GM23338 (cell line): ENCODE measurements around the gene EEPD1. TPM values are rescaled to one million over a fixed set of nuclear protein-coding genes. Genes with fewer than 3 reads are reported as not detected.

Experiments
- ATAC-seq: fragments of 200-7000 bp; cut with Tn5 transposase; 3 replicates; pipeline ENCODE4 v1.9.1; 2020
- DNase-seq: peaks from one replicate; pipeline ENCODE4 v3.0.0-alpha.2; 2015; ENCODE audit warnings: low spot score
- H2AFZ ChIP-seq: fragments of 200-600 bp; sonication (generic); 2 replicates; pipeline ENCODE4 v1.8.0; 2016; ENCODE audit warnings: antibody characterized with exemption, mild to moderate bottlenecking, moderate library complexity
- H3F3A ChIP-seq: fragments of 200-600 bp; sonication (generic); replicated peaks from 2 replicates; pipeline ENCODE4 v1.8.0; 2017; ENCODE audit warnings: antibody characterized with exemption, mixed run types, low read depth
- H3K27ac ChIP-seq: fragments of 200-600 bp; sonication (generic); 2 replicates; pipeline ENCODE4 v1.6.1; 2016; ENCODE audit warnings: low read depth
- H3K27me3 ChIP-seq: fragments of 200-600 bp; sonication (generic); 2 replicates; pipeline ENCODE4 v1.8.0; 2016; ENCODE audit warnings: mild to moderate bottlenecking, mixed run types, moderate library complexity; ENCODE audit not compliant: insufficient read depth
- H3K36me3 ChIP-seq: fragments of 200-600 bp; sonication (generic); 2 replicates; pipeline ENCODE4 v1.8.0; 2016; ENCODE audit warnings: mild to moderate bottlenecking; ENCODE audit not compliant: insufficient read depth
- H3K4me1 ChIP-seq: fragments of 200-600 bp; sonication (generic); 2 replicates; pipeline ENCODE4 v1.8.0; 2016; ENCODE audit warnings: mild to moderate bottlenecking, moderate library complexity; ENCODE audit not compliant: insufficient read depth
- H3K4me2 ChIP-seq: fragments of 200-600 bp; sonication (generic); 2 replicates; pipeline ENCODE4 v1.7.1; 2017; ENCODE audit warnings: mixed run types
- H3K4me3 ChIP-seq: fragments of 200-600 bp; sonication (generic); 2 replicates; pipeline ENCODE4 v1.6.1; 2016; ENCODE audit warnings: mixed run types
- H3K79me2 ChIP-seq: fragments of 200-600 bp; sonication (generic); replicated peaks from 2 replicates; pipeline ENCODE4 v1.8.0; 2017; ENCODE audit warnings: mild to moderate bottlenecking; ENCODE audit not compliant: insufficient read depth
- H3K9me2 ChIP-seq: fragments of 200-600 bp; sonication (generic); 2 replicates; pipeline ENCODE4 v1.8.0; 2017; ENCODE audit not compliant: insufficient read depth
- H4K20me1 ChIP-seq: fragments of 200-600 bp; sonication (generic); replicated peaks from 2 replicates; pipeline ENCODE4 v1.8.0; 2017; ENCODE audit warnings: mild to moderate bottlenecking; ENCODE audit not compliant: insufficient read depth
- H3K27ac Mint-ChIP-seq: 2 replicates; pipeline ENCODE4 v1.8.0; 2020; ENCODE audit warnings: inconsistent platforms, mild to moderate bottlenecking, moderate library complexity, mixed read lengths
- H3K27me3 Mint-ChIP-seq: 3 replicates; pipeline ENCODE4 v1.8.0; 2022; ENCODE audit warnings: low read depth, mild to moderate bottlenecking, moderate library complexity, mixed read lengths, inconsistent platforms; ENCODE audit not compliant: insufficient read depth, poor library complexity
- H3K36me3 Mint-ChIP-seq: 3 replicates; pipeline ENCODE4 v1.8.0; 2021; ENCODE audit warnings: low read depth, mild to moderate bottlenecking, inconsistent platforms, moderate library complexity, mixed read lengths
- H3K4me1 Mint-ChIP-seq: 3 replicates; pipeline ENCODE4 v1.8.0; 2020; ENCODE audit warnings: mild to moderate bottlenecking, inconsistent platforms, mixed read lengths
- H3K4me3 Mint-ChIP-seq: 3 replicates; pipeline ENCODE4 v1.8.0; 2021; ENCODE audit warnings: moderate library complexity, mild to moderate bottlenecking, inconsistent platforms, mixed read lengths
- H3K9me3 Mint-ChIP-seq: 3 replicates; pipeline ENCODE4 v1.8.0; 2020; ENCODE audit warnings: moderate library complexity, mild to moderate bottlenecking, inconsistent platforms, mixed read lengths
- EZH2 ChIP-seq: fragments of 200-600 bp; sonication (generic); IDR thresholded peaks from one replicate; pipeline ENCODE4 v1.8.0; 2017; ENCODE audit warnings: antibody characterized with exemption, mild to moderate bottlenecking, low read depth; ENCODE audit not compliant: unreplicated experiment
- ZNF114 ChIP-seq: fragments of 250-450 bp; sonication (Bioruptor Pico); IDR thresholded peaks from 2 replicates; pipeline ENCODE4 v1.5.0; 2020; ENCODE audit warnings: mild to moderate bottlenecking, moderate library complexity
- polyA plus RNA-seq: library from polyadenylated mRNA; unstranded; fragments of >200 nt; fragmentation: Nextera tagmentation; extraction: Ambion mirVana; gene quantifications from 2 replicates; pipeline ENCODE4 v1.2.1, GENCODE V29; 2016
- total RNA-seq: library from RNA; depleted of rRNA; stranded (reverse); fragments of >200 nt; shearing (Covaris generic); gene quantifications from 2 replicates; pipeline ENCODE4 v1.2.3, GENCODE V29; 2014
- TF ChIP-seq, protein P1 (sequence below): IDR thresholded peaks from one replicate; pipeline ENCODE4 v1.6.1; 2018; ENCODE audit warnings: antibody characterized with exemption; ENCODE audit not compliant: unreplicated experiment
- TF ChIP-seq, protein P2 (sequence below): IDR thresholded peaks from 2 replicates; pipeline ENCODE4 v1.6.1; 2016; ENCODE audit warnings: antibody characterized with exemption
- TF ChIP-seq, protein P3 (sequence below), 2 experiments: fragments of 200-600 bp in 1 of 2; sonication (generic) in 1 of 2; conservative IDR thresholded peaks; 2 replicates each; pipeline versions ENCODE4 v1.5.1 to v1.6.1; 2016 to 2017; ENCODE audit warnings: antibody characterized with exemption in 2 of 2, low read depth in 2 of 2, mild to moderate bottlenecking in 2 of 2, moderate library complexity in 1 of 2

Gene EEPD1
- total and polyA plus RNA-seq, 2 experiments from 2014 or later: 4.1 to 17.1 TPM

DNA sequence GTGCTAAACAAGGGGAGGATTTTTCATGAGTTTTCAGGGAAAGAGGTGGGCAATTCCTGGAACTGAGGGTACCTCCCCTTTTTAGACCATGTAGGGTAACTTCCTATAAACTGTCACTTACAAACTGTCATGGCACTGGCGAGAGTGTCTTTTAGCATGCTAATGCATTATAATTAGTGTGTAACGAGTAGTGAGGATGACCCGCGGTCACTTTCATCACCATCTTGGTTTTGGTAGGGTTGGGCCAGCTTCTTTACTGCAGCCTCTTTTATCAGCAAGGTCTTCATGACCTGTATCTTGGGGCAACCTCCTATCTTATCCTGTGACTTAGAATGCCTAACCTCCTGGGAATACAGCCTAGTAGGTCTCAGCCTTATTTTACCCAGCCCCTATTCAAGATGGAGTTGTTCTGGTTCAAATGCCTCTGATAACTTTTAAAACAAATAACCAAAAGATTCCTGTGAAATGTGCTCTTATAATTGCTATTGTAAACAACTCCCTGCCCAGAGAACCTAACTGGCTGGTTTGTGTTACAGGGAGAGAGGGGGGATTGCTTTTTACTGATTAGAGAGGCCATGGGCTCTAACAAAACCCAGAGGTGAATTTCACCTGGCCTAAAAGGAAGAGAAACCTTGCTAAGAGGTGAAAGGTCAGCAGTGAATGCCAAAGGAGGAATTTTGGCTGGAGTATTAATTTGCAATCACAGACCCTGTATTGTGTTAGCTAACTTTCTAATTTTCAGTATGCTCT, 64.3 kb downstream of the EEPD1 start (continued):
- TF ChIP-seq, protein P1, sequence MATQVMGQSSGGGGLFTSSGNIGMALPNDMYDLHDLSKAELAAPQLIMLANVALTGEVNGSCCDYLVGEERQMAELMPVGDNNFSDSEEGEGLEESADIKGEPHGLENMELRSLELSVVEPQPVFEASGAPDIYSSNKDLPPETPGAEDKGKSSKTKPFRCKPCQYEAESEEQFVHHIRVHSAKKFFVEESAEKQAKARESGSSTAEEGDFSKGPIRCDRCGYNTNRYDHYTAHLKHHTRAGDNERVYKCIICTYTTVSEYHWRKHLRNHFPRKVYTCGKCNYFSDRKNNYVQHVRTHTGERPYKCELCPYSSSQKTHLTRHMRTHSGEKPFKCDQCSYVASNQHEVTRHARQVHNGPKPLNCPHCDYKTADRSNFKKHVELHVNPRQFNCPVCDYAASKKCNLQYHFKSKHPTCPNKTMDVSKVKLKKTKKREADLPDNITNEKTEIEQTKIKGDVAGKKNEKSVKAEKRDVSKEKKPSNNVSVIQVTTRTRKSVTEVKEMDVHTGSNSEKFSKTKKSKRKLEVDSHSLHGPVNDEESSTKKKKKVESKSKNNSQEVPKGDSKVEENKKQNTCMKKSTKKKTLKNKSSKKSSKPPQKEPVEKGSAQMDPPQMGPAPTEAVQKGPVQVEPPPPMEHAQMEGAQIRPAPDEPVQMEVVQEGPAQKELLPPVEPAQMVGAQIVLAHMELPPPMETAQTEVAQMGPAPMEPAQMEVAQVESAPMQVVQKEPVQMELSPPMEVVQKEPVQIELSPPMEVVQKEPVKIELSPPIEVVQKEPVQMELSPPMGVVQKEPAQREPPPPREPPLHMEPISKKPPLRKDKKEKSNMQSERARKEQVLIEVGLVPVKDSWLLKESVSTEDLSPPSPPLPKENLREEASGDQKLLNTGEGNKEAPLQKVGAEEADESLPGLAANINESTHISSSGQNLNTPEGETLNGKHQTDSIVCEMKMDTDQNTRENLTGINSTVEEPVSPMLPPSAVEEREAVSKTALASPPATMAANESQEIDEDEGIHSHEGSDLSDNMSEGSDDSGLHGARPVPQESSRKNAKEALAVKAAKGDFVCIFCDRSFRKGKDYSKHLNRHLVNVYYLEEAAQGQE: no peak
- no peak for TF ChIP-seq EZH2

DNA sequence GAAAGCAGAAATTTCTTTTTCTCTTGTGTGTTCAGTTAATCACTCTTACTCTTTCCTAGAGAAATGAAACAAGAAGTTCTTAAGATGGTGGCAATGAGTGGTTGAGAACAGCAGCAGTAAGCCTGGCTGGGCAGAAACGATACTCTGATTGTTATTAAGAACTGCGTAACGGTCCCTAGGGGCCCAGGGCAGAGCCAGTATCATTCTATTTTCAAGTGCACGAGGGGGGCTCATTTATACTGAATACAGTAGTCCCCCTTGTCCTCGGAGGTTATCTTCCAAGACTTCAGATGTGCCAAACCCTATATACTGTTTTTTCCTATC, 64.9 kb downstream of the EEPD1 start:
- H3F3A ChIP-seq: no peaks in the 10 kb centered on the region
- ATAC-seq (no peak), DNase-seq (no peak)
- no peaks in the 10 kb centered on the region for H3K9me2 ChIP-seq
- no peak overlapping the region for H3K27ac ChIP-seq
- H3K9me3 Mint-ChIP-seq: no peaks in the 10 kb centered on the region; the same call in 2 of the 3 replicates
- no peaks in the 10 kb centered on the region for H3K79me2 ChIP-seq
- H3K27ac Mint-ChIP-seq: peak overlapping the region; percentile 69; the same call in 1 of the 2 replicates
- H3K4me1 ChIP-seq: peaks cover 28% of the 10 kb centered on the region
- H3K4me2 ChIP-seq: no peak overlapping the region
- H2AFZ ChIP-seq: no peak overlapping the region
- no peaks in the 10 kb centered on the region; the same call in 1 of the 2 replicates for H4K20me1 ChIP-seq
- H3K4me3 Mint-ChIP-seq: no peak overlapping the region
- H3K36me3 Mint-ChIP-seq: peaks cover 6% of the 10 kb centered on the region; the same call in 2 of the 3 replicates
- H3K27me3 ChIP-seq: no peaks in the 10 kb centered on the region
- H3K4me3 ChIP-seq: no peak overlapping the region
- peaks cover 38% of the 10 kb centered on the region for H3K4me1 Mint-ChIP-seq
- peaks cover 7% of the 10 kb centered on the region for H3K27me3 Mint-ChIP-seq
- TF ChIP-seq, protein P2, sequence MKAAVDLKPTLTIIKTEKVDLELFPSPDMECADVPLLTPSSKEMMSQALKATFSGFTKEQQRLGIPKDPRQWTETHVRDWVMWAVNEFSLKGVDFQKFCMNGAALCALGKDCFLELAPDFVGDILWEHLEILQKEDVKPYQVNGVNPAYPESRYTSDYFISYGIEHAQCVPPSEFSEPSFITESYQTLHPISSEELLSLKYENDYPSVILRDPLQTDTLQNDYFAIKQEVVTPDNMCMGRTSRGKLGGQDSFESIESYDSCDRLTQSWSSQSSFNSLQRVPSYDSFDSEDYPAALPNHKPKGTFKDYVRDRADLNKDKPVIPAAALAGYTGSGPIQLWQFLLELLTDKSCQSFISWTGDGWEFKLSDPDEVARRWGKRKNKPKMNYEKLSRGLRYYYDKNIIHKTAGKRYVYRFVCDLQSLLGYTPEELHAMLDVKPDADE: no peak
- TF ChIP-seq, protein P3, sequence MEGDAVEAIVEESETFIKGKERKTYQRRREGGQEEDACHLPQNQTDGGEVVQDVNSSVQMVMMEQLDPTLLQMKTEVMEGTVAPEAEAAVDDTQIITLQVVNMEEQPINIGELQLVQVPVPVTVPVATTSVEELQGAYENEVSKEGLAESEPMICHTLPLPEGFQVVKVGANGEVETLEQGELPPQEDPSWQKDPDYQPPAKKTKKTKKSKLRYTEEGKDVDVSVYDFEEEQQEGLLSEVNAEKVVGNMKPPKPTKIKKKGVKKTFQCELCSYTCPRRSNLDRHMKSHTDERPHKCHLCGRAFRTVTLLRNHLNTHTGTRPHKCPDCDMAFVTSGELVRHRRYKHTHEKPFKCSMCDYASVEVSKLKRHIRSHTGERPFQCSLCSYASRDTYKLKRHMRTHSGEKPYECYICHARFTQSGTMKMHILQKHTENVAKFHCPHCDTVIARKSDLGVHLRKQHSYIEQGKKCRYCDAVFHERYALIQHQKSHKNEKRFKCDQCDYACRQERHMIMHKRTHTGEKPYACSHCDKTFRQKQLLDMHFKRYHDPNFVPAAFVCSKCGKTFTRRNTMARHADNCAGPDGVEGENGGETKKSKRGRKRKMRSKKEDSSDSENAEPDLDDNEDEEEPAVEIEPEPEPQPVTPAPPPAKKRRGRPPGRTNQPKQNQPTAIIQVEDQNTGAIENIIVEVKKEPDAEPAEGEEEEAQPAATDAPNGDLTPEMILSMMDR (conservative IDR thresholded peaks at IDR 0.05; ENCODE audit: low read depth in 2 of 2): no peak
- no peaks in the 10 kb centered on the region for H3K36me3 ChIP-seq

DNA sequence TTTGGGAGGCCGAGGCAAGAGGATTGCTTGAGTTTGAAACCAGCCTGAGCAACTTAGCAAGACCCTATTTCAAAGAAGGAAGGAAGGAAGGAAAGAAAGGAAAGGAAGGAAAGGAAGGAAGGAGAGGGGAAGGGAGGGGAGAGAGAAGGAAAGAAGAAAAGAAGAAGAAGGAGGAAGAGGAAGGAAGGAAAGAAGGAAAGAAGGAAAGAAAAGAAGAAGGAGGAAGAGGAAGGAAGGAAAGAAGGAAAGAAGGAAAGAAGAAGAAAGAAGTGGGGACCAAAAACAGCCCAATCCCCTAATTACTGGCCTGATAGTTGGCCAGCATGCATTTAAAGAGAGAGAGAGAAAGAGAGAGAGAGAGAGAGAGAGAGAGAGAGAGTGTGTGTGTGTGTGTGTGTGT, 66.4 kb downstream of the EEPD1 start:
- peaks cover 2% of the 10 kb centered on the region for H3K27me3 Mint-ChIP-seq
- H3K4me3 Mint-ChIP-seq: no peak overlapping the region
- Histone ChIP-seq H2AFZ (no peak overlapping the region), H3K9me2 (no peaks in the 10 kb centered on the region), H3K4me2 (no peak overlapping the region), H3K79me2 (no peaks in the 10 kb centered on the region), H3K4me1 (peaks cover 26% of the 10 kb centered on the region), H3K36me3 (no peaks in the 10 kb centered on the region), H4K20me1 (no peaks in the 10 kb centered on the region; the same call in 1 of the 2 replicates), H3K27me3 (no peaks in the 10 kb centered on the region), H3F3A (no peaks in the 10 kb centered on the region), H3K4me3 (no peak overlapping the region), H3K27ac (no peak overlapping the region)
- DNase-seq (no peak), ATAC-seq (no peak)
- H3K4me1 Mint-ChIP-seq: peaks cover 31% of the 10 kb centered on the region
- H3K36me3 Mint-ChIP-seq: no peaks in the 10 kb centered on the region
- TF ChIP-seq, protein P2: no peak
- no peak for TF ChIP-seq ZNF114 (CRISPR knock-in tag)
- TF ChIP-seq, protein P1: no peak
- H3K9me3 Mint-ChIP-seq: no peaks in the 10 kb centered on the region; the same call in 2 of the 3 replicates
- no peak overlapping the region for H3K27ac Mint-ChIP-seq
